MM.1S (cell line): ENCODE data around the gene TMEM214.

ENCODE experiments used
- CTCF ChIP-seq: fragments of 300-600 bp; sonication (generic); IDR thresholded peaks from 2 replicates; pipeline ENCODE4 v1.5.1; 2016; ENCODE audit warnings: antibody characterized with exemption, low read length, mixed read lengths
- EZH2phosphoT487 ChIP-seq: fragments of 300-600 bp; sonication (generic); IDR thresholded peaks from 2 replicates; pipeline ENCODE4 v1.6.1; 2018; ENCODE audit warnings: antibody characterized with exemption, low read length

GRCh38 chr2:27071990-27072830 is 39.4 kb downstream of the TMEM214 start:
- TF ChIP-seq CTCF (no peak), EZH2phosphoT487 (no peak)
